HepG2 (cell line): ENCODE data around the gene DTNB. TPM values are rescaled to one million over a fixed set of nuclear protein-coding genes. Genes with fewer than 3 reads are reported as not detected.
"Not testable (repeated sequence)": the region's sequence is repeated elsewhere in the genome, so short reads cannot be mapped to it uniquely, and the experiment has no call there.

ENCODE experiments used
- ATAC-seq: fragments of 200-7000 bp; cut with Tn5 transposase; 3 replicates; pipeline ENCODE4 v1.9.1; 2020; ENCODE audit warnings: mild to moderate bottlenecking, moderate library complexity
- BruUV-seq: library from RNA; stranded (reverse); fragments of 400-500 nt; replicated peaks from 2 replicates; lab custom pipeline; 2021; lab: Mats Ljungman, UMichigan
- CTCF ChIA-PET: fragments of 300-600 bp; formaldehyde crosslinking; extraction: SDS; loops from one replicate; lab custom pipeline; 2021; ENCODE audit warnings: low total read pairs, inconsistent platforms, low intra/inter-chr PET ratio; lab: Yijun Ruan, JAX
- POLR2A ChIA-PET: fragments of 350-600 bp; sonication (Branson Sonifier 250); formaldehyde crosslinking; loops from one replicate; lab custom pipeline; 2020; ENCODE audit warnings: antibody characterized with exemption, inconsistent platforms; lab: Yijun Ruan, JAX
- DNase-seq: peaks from one replicate; pipeline ENCODE4 v3.0.0-alpha.2; 2015; ENCODE audit warnings: low spot score
- FAIRE-seq: peaks from 3 replicates; lab custom pipeline; 2011; peaks lifted over from hg19 to GRCh38; lab: Jason Lieb, UNC
- H2AFZ ChIP-seq: one replicate; pipeline ENCODE4 v1.6.1; 2011; ENCODE audit warnings: low read length, inconsistent platforms
- H3K27ac ChIP-seq: fragments of 300-600 bp; 3 replicates; pipeline ENCODE4 v1.8.0; 2011; ENCODE audit warnings: mixed run types, mild to moderate bottlenecking, mixed read lengths, low read length, inconsistent platforms; ENCODE audit not compliant: insufficient read depth; ENCODE audit errors: extremely low read length
- H3K27me3 ChIP-seq, 2 experiments: fragments of 200-600 bp in 1 of 2; 2 replicates in 1 of 2; 3 replicates in 1 of 2; pipeline versions ENCODE4 v1.6.0 to v1.8.0; 2011; ENCODE audit warnings: low read length in 2 of 2, mild to moderate bottlenecking in 2 of 2, moderate library complexity in 2 of 2, inconsistent platforms in 1 of 2; ENCODE audit not compliant: insufficient read depth in 2 of 2, control insufficient read depth in 1 of 2
- H3K36me3 ChIP-seq, 2 experiments: fragments of 200-600 bp in 1 of 2; replicated peaks in 1 of 2; 2 replicates in 1 of 2; 3 replicates in 1 of 2; pipeline versions ENCODE4 v1.5.1 to v1.8.0; 2011; ENCODE audit warnings: low read length in 2 of 2, inconsistent platforms in 1 of 2; ENCODE audit not compliant: insufficient read depth in 2 of 2, control insufficient read depth in 1 of 2
- H3K4me1 ChIP-seq: 2 replicates; pipeline ENCODE4 v1.5.1; 2012; ENCODE audit warnings: low read length, inconsistent platforms; ENCODE audit not compliant: insufficient read depth
- H3K4me2 ChIP-seq: 2 replicates; pipeline ENCODE4 v1.6.0; 2011; ENCODE audit warnings: low read depth, low read length, inconsistent platforms
- H3K4me3 ChIP-seq, 3 experiments: fragments of 200-600 bp in 1 of 3; sonication (generic), shearing (Covaris generic) in 1 of 3; replicated peaks in 1 of 3; 2 replicates each; pipeline ENCODE4 v1.5.1; 2011 to 2016; ENCODE audit warnings: low read length in 3 of 3, inconsistent platforms in 2 of 3, low read depth in 2 of 3, mild to moderate bottlenecking in 2 of 3, control low read depth in 1 of 3, mixed read lengths in 1 of 3; ENCODE audit not compliant: insufficient read depth in 1 of 3
- H3K79me2 ChIP-seq: one replicate; pipeline ENCODE4 v1.6.1; 2011; ENCODE audit warnings: low read length, inconsistent platforms; ENCODE audit not compliant: insufficient read depth
- H3K9ac ChIP-seq: 2 replicates; pipeline ENCODE4 v1.6.0; 2011; ENCODE audit warnings: mild to moderate bottlenecking, low read depth, low read length, inconsistent platforms; ENCODE audit not compliant: insufficient read depth
- H3K9me3 ChIP-seq: 2 replicates; pipeline ENCODE4 v1.5.1; 2012; ENCODE audit warnings: mild to moderate bottlenecking, low read length
- H4K20me1 ChIP-seq: 2 replicates; pipeline ENCODE4 v1.6.0; 2011; ENCODE audit warnings: inconsistent platforms, mild to moderate bottlenecking, low read length, moderate library complexity; ENCODE audit not compliant: insufficient read depth
- FOXP1 ChIP-seq, 2 experiments: fragments of 450-650 bp in 1 of 2; IDR thresholded peaks; 2 replicates each; pipeline ENCODE4 v1.6.1; 2017 to 2018; ENCODE audit warnings: antibody characterized with exemption in 1 of 2
- GTF2F1 ChIP-seq: fragments of 150-350 bp; IDR thresholded peaks from 2 replicates; pipeline ENCODE4 v1.6.1; 2014; ENCODE audit warnings: low read length
- IKZF5 ChIP-seq: IDR thresholded peaks from 2 replicates; pipeline ENCODE4 v1.6.1; 2018; ENCODE audit warnings: missing genetic modification reagents, mild to moderate bottlenecking, missing compliant biosample characterization
- JARID2 ChIP-seq: sonication (generic); formaldehyde crosslinking; IDR thresholded peaks from 2 replicates; pipeline ENCODE4 v1.8.1; 2023; ENCODE audit warnings: missing genetic modification reagents, inconsistent platforms; ENCODE audit not compliant: insufficient replicate concordance
- KAT8 ChIP-seq: IDR thresholded peaks from 2 replicates; pipeline ENCODE4 v1.6.1; 2016; ENCODE audit warnings: missing genetic modification reagents, missing compliant biosample characterization
- KDM2A ChIP-seq: sonication (generic); formaldehyde crosslinking; IDR thresholded peaks from 2 replicates; pipeline ENCODE4 v1.4.0; 2020; ENCODE audit warnings: low read depth, missing genetic modification reagents, borderline replicate concordance
- NR2F1 ChIP-seq, 2 experiments: fragments of 450-650 bp in 1 of 2; formaldehyde crosslinking in 1 of 2; IDR thresholded peaks; 2 replicates each; pipeline versions ENCODE4 v1.5.0 to v1.6.1; 2016 to 2020; ENCODE audit warnings: mild to moderate bottlenecking in 1 of 2, missing compliant biosample characterization in 1 of 2, missing genetic modification reagents in 1 of 2, moderate library complexity in 1 of 2
- RBM39 ChIP-seq: fragments of 200-400 bp; formaldehyde crosslinking; IDR thresholded peaks from one replicate; pipeline ENCODE4 v1.6.1; 2018; ENCODE audit warnings: antibody characterized with exemption, mild to moderate bottlenecking, low read depth, low read length; ENCODE audit not compliant: poor library complexity, severe bottlenecking
- ZFP82 ChIP-seq: sonication (generic); formaldehyde crosslinking; IDR thresholded peaks from 2 replicates; pipeline ENCODE4 v1.5.1; 2020; ENCODE audit warnings: mild to moderate bottlenecking, missing genetic modification reagents, borderline replicate concordance
- WGBS: methylation state at CpG from one replicate; pipeline ENCODE4 v1.1.6; 2017; ENCODE audit warnings: low lambda C conversion rate; 5-methylcytosine and 5-hydroxymethylcytosine counted together
- in situ Hi-C: cut with HindIII; loops from 2 replicates; pipeline ENCODE4 v1.10.0; 2017; ENCODE audit warnings: low pct_unique_long_range_greater_than_20kb; ENCODE audit not compliant: extremely low pct_ligation_motif_present
- intact Hi-C: fragments of 100-400 bp; cut with micrococcal nuclease; formaldehyde crosslinking; loops from one replicate; pipeline ENCODE4 v1.10.0; 2022; ENCODE audit not compliant: unreplicated experiment
- polyA plus RNA-seq, 8 experiments: library from polyadenylated mRNA; depleted of rRNA in 3 of 8; stranded (reverse) in 7 of 8; unstranded in 1 of 8; fragments of >200 nt; fragmentation: Illumina TruSeq in 4 of 8; extraction: Trizol in 4 of 8; gene quantifications; 2 replicates each; pipeline versions ENCODE4 v1.2.1 to v1.2.3, GENCODE V29; 2011 to 2016; ENCODE audit warnings: low read depth in 4 of 8, missing spikeins in 1 of 8, mixed read lengths in 1 of 8; ENCODE audit not compliant: insufficient read depth in 1 of 8
- total RNA-seq, 5 experiments: library from RNA; depleted of rRNA; stranded (reverse); fragments of >200 nt; fragmentation: Illumina TruSeq; extraction: Trizol; gene quantifications; 2 replicates each; pipeline ENCODE4 v1.2.3, GENCODE V29; 2016; ENCODE audit warnings: low read depth in 1 of 5

Gene DTNB
- total and polyA plus RNA-seq, 2 of the 13 experiments (the other 11 are each of a cell fraction or from before 2014, with no cell fraction given) = 14.4 to 23.9 TPM

GRCh38 chr2:25551316-25551715 lies 122.1 kb downstream of the DTNB start:
- Histone ChIP-seq H3K79me2 (no peaks in the 10 kb centered on the region), H3K9me3 (no peaks in the 10 kb centered on the region)
- ATAC-seq = no peak
- TF ChIP-seq GTF2F1 (no peak), RBM39 (no peak), JARID2 (no peak), NR2F1 (CRISPR knock-in tag; IDR thresholded peaks at IDR 0.05) (no peak), FOXP1 (IDR thresholded peaks at IDR 0.05) (no peak), FOXP1 (CRISPR knock-in tag; IDR thresholded peaks at IDR 0.05) (no peak), IKZF5 (CRISPR knock-in tag) (no peak), KDM2A (no peak), ZFP82 (CRISPR knock-in tag) (no peak), KAT8 (CRISPR knock-in tag) (no peak)
- TF ChIP-seq, all 625 proteins: peak for 0
- no peak overlapping the region for H2AFZ ChIP-seq
- H3K36me3 ChIP-seq = no peaks in the 10 kb centered on the region
- DNase-seq (no peak), FAIRE-seq (no peak)
- H3K4me2 ChIP-seq = no peak overlapping the region
- intact Hi-C loops (no loop called here), in situ Hi-C loops (no loop called here)
- BruUV-seq = no TSS peak
- H3K27ac ChIP-seq = no peak overlapping the region
- CTCF ChIA-PET = no interaction called here
- no peak overlapping the region for H3K4me3 ChIP-seq
- no peak overlapping the region for H3K9ac ChIP-seq
- POLR2A ChIA-PET = no interaction called here
- H4K20me1 ChIP-seq = no peaks in the 10 kb centered on the region
- 94% methylated on average over 2 of the region's 2 CpGs for WGBS
- peaks cover 8% of the 10 kb centered on the region for H3K4me1 ChIP-seq
- no peaks in the 10 kb centered on the region for H3K27me3 ChIP-seq

- H3K36me3 ChIP-seq, ATAC-seq, H3K27me3 ChIP-seq, intact Hi-C loops, H3K9me3 ChIP-seq, H4K20me1 ChIP-seq, H3K79me2 ChIP-seq, H2AFZ ChIP-seq, POLR2A ChIA-PET, H3K9ac ChIP-seq, BruUV-seq, DNase-seq, H3K4me2 ChIP-seq, in situ Hi-C loops, CTCF ChIA-PET, H3K4me3 ChIP-seq, H3K27ac ChIP-seq, FAIRE-seq: not testable (repeated sequence)
- H3K4me1 ChIP-seq = peaks cover 15% of the 10 kb centered on the region
- 82% methylated on average over 2 of the region's 2 CpGs for WGBS
These were observed 123.8 kb downstream of the DTNB start for GRCh38 chr2:25549571-25549970.
